Stimulated activated naive CD8-positive, alpha-beta T cell treated with anti-CD3 and anti-CD28 coated beads, Interleukin-15, Interleukin-2, amounts not matched to agents 100 U/mL and 50 U/mL, for 24 hours (primary cell): ENCODE data around the gene KLRF1.

Experiments
- ATAC-seq: fragments of 150-1000 bp; cut with Tn5 transposase; one replicate; pipeline ENCODE4 v1.10.0; 2021
- DNase-seq: peaks from one replicate; pipeline ENCODE4 v3.0.0; 2021

The KLRF1 gene

GRCh38 chr12:9827209-9827888, at the start of gene KLRF1:
Gene KLRF1 (plus strand): TSS chr12:9827481. CDS start chr12:9827545, 64 bp downstream.
- DNase-seq (no peak), ATAC-seq (no peak)

DNA sequence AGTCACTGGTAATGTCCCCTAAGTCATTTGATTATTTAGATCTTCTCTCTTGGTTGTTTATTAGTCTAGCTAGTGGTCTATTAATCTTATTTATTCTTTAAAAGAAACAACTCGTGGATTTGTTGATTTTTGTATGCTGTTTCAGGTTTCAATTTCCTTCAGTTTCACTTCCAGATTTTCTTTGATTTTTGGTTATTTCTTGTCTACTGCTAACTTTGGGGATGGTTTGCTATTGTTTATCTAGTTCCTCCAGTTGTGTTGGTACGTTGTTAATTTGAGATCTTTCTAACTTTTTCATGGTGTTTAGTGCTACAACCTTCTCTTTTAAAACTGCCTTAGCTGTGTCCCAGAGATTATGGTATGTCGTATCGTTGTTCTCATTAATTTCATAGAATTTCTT, 48.1 kb upstream of the KLRF1 start:
- ATAC-seq (no peak), DNase-seq (no peak)

GRCh38 chr12:9781360-9781759, 45.9 kb upstream of the KLRF1 start:
- no peak for ATAC-seq
- DNase-seq, result no peak

- DNase-seq (no peak), ATAC-seq (peak; percentile 72)
Observed at GRCh38 chr12:9782547-9783382, 44.5 kb upstream of the KLRF1 start.

- DNase-seq, result no peak
- no peak for ATAC-seq
Observed at GRCh38 chr12:9784326-9784725, 43.0 kb upstream of the KLRF1 start.

- no peak for ATAC-seq
Observed at GRCh38 chr12:9784816-9785215, 42.5 kb upstream of the KLRF1 start.

GRCh38 chr12:9786726-9787717, 40.3 kb upstream of the KLRF1 start:
- DNase-seq, result no peak
- no peak for ATAC-seq

More at GRCh38 chr12:9784816-9785215, 42.5 kb upstream of the KLRF1 start:
- no peak for DNase-seq

- DNase-seq, result no peak
- ATAC-seq, result no peak
Observed at GRCh38 chr12:9792185-9792900, 34.9 kb upstream of the KLRF1 start.

DNA sequence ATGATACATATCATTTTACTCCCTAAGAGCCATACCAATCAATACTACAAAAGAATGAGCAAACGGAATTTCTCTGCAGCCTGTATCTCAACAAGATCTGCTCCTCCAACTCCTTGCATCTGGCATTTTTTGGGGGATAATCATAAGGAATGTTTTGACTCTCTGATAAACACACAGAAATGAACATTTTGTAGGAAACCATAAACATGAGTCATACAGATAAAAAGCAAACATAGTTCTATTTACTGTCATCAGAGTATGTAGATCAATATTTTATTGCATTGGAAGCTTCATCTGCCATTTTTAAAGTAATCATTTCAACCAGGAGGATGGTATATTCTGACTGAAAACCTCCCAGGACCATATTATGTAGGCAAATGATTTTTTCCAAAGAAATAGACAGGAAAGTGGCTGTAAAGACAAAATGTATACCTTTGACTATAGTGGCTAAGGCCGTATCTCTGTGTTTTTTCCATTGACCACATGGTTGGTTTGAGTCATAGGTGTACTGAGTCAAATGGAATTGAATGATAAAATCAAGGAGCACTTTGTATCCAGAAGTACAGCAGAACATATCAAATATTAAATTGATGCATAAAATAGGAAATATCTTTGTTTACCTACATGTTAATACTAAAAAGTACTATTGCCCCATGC, 34.2 kb upstream of the KLRF1 start:
- DNase-seq (no peak), ATAC-seq (peak; percentile 37)

DNA sequence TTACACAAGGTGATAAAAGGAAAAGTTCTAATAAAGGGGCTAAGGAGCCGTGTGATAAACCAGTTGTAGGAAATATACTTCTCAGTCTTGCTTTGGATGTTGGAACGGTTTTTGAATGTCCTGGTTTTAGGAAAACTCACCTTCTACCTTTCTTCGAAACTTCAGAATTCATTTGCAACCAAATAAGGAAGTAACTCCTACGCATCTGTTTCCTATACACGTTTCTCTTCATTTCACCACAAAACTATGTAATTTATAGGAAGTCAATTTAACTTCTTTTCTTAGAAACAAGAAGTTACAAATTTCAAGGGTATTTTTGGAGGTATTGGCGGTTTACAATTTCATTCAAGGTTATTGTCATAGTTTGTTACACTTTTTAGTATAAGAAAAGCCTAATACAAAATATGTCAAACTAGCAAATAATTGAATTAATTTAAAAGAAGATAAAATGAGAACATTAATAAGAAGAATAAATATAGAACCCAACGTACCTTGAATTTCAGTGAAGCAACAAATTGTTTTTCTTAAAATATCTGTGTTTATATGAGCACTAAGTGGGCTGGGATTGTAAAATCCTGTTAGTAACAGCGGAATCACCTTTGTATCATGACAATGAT, 33.4 kb upstream of the KLRF1 start:
- no peak for DNase-seq
- no peak for ATAC-seq

DNA sequence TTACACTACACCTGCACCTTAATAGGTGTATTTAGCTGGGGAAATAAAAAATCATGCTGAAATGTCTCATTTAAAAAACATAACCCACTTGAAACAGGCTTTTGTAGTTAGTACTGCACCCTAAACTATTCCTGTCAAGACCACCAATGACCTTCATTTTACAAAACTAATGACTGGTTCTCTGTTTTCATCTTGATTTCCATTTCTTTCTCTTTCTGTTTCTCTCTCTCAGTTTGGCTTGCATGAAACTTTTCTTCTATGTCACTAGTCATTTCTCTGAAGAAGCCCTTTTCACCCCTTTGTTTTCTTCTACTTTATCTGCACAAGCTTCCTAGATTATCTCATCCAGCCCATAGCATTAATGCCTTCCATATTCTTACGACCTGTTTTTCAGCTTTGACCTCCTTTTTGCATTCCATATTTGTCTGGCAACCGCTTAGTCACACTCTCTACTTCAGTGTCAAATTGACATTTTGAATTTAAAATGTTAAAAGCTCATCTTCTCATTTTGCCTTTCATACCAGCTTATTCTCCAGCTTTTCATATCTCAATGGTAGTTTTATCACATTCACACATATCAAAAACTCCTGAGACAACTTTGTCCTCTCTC, 32.7 kb upstream of the KLRF1 start:
- ATAC-seq (peak; percentile 34), DNase-seq (no peak)

- ATAC-seq, result no peak
- DNase-seq, result no peak
Observed at GRCh38 chr12:9795945-9796344, 31.3 kb upstream of the KLRF1 start.

- ATAC-seq (no peak), DNase-seq (no peak)
Observed at GRCh38 chr12:9796346-9796745, 30.9 kb upstream of the KLRF1 start.

GRCh38 chr12:9796971-9797370, 30.3 kb upstream of the KLRF1 start:
- ATAC-seq, result no peak
- no peak for DNase-seq

DNA sequence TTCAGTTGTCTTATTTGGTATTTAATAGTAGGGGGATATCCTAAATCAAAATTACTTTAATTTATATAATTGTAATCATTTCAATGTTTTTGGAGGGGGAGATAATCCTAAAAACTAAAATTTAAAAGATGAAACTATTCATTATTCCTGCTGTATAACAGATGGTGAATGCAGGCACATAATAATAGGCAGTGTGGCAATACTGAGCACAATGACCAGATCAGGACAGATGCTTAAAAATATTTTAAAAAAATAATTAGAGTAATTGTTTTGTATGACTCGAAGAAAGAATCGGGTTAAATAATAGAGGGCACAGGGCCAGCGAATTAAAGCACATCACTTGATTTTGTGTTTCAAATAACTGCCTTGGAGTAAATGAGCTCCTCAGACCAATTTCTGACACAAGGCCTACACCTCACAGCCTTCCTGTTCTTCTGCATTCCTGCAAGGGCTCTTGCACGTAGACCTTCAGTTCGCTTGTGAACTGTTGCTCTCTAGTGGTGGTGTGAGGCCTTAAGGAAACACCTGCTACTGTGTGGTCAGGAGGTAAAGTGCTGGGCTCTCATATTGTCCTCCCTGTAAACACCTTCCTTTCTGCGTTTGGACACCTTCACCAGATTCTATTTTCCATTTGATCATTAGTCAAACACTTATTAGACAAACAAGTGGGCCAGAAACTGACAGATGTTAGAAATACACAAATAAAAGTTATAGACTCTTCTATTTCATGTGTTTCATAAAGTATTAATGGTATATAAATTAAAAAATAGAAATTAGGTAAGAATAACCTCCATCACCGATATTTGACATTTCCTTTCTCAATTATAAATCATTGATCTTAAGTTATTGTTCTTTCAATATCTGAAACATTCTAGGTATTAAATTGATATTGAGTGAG, 29.3 kb upstream of the KLRF1 start:
- ATAC-seq (peak; percentile 98), DNase-seq (peak; percentile 57)

DNA sequence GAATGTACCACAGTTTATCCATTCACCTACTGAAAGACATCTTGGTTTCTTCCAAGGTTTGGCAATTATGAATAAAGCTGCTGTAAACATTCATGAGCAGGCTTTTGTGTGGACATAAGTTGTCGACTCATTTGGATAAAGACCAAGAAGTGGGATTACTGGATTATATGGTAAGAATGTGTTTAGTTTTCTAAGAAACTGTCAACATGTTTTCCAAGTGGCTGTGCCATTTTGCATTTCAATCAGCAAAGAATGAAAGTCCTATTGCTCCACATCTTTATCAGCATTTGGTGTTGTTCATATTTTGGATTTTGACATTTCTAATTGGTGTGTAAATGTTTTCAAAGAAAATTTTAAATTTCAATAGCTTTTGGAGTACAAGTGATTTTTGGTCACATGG, 27.3 kb upstream of the KLRF1 start:
- DNase-seq (no peak), ATAC-seq (no peak)

GRCh38 chr12:9805883-9806282, 21.4 kb upstream of the KLRF1 start:
- DNase-seq (no peak), ATAC-seq (no peak)

DNA sequence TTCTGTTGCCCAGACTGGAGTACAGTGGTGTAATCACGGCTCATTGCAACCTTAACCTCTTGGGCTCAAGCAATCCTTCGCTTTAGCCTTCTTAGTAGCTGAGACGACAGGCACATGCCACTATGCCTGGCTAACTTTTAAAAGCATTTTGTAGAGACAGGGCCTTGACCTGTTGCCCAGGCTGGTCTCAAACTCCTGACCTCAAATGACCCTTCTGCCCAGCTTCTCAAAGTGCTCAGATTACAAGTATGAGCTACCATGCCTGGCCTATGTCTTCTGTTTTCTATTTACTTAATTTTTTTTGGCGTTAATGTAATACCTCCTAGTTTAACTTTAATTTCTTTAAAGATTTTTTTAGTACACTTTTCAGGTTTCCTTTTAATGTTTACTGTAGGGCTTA, 20.6 kb upstream of the KLRF1 start:
- DNase-seq (no peak), ATAC-seq (no peak)

GRCh38 chr12:9808504-9808903, 18.8 kb upstream of the KLRF1 start:
- ATAC-seq (no peak), DNase-seq (no peak)
